Measurements from ENCODE around the gene DDX39A.
A peak's percentile ranks its signal among the peaks of the same experiment; 100 is the strongest.
"Not testable (repeated sequence)": the region's sequence is repeated elsewhere in the genome, so short reads cannot be mapped to it uniquely, and the experiment has no call there.

Gene DDX39A

DNA sequence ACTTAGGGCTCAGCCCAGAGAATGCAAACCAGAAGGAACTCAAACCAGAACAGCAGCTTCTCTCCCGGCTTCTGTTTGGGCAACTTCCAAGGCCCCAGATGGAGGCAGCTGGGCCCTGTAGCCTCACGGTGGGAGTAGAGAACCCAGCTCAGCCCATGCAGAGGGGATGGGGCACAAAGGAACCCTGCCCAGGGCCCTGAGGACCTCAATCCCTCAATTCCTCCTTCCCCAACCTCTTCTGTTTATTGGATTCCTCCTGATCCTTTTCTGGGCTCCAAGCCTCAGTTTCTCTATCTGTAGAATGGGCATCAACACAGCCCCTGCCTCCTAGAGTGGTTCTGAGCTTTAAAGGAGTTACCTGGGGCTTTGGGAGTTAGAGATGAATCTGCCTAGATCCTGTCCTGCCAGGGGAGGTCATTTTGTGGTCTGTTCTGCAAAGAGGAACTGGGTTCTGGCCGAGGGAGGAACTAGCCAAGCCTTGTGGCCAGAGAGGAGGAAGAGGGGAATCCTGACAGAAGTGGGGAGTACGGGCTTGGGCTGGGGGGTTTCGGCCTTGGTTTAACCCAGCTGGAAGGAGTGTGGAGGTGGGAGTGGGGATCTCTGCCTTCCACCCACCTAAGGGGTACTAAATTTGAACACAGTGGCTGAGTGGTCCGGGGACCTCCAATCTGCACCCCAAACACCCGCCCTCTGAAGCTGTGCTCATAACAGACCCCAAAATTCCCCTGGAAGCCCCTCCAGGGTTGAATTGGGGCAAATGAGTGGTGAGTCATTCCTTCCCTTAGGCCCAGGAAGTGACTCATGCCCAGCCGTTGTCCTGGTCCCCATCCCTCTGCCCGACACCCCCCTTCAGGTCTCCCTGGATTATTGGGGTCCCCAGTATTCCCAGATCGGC is 35.2 kb downstream of the DDX39A start:
- DNase-seq = no peak

DNA sequence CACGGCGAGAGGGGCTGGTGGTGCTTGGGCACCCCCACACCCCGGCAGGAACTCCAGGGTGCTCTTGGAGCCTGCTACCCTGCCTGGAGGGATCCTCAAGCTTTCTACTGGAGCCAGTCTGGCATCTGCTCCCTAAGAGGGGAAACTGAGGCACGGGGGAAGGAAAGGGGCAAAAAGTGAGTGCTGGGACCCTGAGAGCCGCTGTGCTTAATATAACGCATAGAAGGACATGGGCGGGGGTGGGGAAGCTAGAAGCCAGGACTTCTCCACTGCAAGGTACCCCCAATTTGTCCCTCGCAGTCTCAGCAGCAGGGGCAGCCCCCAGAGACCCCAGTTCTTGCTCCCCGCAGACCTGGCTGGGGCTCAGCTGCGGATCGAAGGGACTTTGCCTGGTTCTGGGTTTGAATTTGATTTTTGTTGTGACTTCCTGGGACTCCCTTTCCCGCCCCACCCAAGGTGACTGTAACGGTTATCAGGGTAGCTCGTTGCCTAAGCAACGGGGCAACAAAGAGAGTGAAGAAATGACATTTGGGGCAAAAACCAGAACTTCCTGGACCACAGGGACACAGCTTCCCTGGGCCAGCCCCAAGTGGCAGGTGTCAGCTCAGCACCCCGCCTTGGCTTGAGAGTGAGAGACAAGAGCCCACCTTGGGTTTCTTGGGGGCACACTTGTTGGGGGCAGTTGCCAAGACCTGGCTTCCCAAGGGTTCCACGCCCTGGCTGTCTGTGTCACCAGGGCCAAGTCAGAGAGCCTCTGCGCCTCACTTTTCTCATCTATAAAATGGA is 37.3 kb downstream of the DDX39A start:
- DNase-seq = no peak

DNA sequence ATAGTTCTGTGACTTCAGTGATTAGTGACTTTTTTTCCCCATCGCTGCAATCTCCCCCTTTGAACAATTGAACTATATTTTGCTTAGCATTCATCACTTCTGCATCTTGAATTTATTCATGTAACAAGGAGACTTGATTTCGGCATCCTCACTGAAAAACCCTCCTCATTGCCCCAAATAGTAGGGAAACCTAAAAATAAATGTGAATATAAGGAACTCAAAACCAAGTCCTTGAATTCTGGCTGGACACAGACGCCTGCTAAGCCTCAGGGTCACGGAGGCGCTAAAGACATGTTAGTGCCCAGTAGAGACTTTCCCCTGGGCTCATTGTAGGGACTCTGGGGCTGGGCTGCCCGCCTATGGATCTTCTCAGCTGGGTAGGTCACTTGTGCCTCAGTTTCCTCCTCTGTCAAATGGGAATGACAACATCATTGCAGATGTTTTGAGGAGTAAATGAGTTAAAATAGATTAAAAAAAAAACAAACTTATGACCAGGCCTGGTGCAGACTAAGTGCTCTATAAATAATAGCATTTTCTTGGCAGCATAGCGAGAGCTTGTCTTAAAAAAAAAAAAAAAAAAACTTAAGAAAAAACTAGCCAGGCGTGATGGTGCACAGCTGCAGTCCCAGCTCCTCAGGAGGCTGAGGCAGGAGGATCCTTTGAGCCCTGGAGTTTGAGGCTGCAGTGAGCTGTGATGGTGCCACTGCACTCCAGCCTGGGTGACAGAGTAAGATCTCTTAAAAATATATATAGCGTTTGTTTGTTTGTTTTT is 39.7 kb downstream of the DDX39A start:
- no peak for DNase-seq

DNA sequence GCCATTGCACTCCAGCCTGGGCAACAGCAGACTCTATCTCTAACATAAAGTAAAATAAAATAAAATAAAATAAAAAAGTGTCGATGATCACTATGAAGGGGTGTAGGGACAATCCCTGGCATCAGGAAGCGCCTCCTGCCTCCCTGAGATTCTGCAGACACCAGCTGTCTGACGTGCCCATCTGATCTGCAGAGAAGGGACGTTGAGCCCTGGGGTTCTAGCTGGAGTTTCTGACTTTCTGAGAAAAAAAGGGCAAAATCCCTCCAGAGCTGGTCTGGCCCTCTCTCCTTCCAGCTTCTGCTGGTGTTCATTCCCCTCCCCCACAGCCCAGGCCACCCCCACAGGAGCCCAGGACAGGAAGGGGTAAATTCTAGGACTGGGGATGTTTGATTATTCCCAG is 40.3 kb downstream of the DDX39A start:
- no peak for DNase-seq

DNA sequence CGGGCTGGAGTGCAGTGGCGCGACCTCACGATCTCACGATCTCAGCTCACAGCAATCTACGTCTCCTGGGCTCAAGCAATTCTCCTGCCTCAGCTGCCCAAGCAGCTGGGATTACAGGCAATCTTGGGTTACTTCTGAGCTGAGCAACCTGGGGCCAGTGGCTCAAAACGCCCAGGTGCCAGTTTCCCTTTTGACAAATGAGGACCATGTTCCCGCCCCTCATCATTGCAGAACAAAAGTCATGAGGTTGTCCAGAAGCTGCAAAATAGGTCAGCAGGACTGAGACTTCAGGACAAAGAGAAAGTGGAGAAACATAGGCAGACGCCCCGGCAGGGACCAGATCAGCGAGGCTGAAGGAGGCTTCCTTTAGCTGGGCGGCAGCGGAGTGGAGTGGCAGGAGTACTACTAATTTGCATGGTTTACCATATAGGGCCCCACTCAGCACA is 41.2 kb downstream of the DDX39A start:
- no peak for DNase-seq

DNA sequence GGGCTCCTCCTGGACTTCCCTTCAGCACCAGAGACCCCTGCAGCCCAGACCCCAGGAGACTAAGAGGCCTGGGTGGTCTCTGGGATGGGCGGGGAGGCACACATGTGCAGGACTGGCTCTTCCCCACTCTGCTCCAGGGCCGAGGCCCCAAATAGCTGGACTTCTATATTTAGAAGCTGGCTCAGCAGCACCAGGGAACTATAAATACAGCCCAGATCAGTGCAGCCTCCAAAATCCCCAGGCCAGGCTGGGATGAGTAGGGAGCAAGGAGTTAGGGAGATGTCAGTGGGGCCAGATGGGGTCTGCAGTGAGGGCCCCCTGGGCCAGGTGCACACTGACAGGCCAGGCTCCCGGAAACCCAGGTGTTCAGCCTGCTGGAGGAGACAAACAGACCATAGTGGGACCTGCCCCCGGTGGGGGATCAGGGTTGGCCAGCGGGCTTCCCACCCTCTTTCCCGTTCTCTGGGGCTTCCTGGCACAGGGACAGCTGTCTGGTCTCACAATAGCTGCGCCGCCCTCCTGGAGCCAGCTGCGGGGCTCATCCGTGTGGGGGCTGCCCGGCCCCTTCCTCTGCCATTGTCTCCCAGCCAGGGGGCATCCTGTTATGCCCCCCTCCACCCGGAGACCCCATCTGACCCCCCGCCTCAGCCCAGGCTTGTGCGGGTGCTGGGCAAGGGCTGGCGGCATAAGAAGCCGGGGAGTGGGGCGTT is 43.4 kb downstream of the DDX39A start:
- DNase-seq = no peak

DNA sequence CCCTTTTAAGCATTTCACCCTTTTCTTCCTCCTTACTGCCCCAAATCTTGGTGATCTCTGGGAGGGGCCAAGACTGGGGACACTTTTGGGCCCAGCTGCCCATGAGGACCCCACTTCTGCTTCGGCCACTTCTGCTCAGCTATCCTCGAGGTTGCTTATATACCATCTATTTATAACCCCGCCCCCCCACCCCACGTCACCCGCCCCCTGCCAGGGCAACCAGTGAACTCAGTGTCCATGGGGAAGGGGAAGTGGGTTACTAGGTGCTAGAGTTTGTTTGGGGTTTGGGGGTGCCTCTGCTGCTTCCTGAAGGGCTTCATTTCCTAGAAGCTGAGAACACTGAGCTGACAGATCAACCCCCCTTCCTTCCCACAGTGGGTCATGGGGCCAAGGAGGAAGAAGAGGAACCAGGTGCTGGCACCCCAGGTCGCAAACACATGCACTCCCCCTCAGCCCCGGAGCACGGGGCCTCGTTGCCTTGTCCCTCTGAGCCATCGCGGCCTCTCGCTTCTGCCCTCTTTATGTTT is 44.0 kb downstream of the DDX39A start:
- no peak for DNase-seq

DNA sequence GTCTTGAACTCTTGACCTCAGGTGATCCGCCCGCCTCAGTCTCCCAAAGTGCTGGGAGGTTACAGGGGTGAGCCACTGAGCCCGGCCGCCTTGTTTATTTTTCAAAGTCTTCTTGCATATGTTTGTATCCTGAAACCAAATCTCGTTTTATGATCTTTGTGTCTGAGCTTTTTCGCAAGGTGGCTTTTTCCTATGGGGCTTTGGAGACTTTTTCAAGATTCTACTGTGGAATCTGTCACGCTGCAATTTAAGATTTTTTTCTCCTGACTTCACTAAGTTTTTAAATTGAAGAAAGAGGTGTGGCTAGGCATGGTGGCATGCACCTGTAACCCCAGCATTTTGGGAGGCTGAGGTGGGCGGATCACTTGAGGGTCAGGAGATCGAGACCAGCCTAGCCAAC is 44.8 kb downstream of the DDX39A start:
- DNase-seq = not testable (repeated sequence)

DNA sequence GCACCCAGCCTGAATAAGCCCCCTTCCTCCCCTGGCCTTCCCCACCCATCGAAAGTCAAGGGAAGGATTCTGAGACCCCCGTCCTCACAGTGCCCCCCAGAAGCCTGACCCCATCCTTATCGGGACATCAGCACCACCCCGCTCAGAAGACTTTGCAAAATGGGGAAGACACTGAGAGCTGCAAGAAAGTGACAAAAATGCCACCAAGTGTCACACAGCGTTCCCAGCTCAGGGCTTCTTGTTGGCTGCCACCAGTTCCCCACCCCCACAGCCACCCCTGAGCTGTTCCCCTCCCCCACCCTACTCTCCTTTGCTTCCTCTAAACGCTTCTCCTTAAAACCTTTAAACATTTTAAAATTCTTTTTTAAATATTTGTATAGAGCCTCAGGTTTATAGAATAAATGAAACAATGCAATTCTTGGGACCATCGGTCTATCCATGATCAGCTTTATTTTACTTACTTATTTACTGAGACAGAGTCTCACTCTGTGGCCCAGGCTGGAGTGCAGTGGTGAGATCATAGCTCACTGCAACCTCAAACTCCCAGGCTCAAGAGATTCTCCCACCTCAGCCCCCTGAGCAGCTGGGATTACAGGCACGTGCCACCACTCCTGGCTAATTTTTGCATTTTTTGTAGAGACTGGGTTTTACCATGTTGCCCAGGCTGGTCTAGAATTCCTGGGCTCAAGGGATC is 46.6 kb downstream of the DDX39A start:
- DNase-seq = not testable (repeated sequence)

DNA sequence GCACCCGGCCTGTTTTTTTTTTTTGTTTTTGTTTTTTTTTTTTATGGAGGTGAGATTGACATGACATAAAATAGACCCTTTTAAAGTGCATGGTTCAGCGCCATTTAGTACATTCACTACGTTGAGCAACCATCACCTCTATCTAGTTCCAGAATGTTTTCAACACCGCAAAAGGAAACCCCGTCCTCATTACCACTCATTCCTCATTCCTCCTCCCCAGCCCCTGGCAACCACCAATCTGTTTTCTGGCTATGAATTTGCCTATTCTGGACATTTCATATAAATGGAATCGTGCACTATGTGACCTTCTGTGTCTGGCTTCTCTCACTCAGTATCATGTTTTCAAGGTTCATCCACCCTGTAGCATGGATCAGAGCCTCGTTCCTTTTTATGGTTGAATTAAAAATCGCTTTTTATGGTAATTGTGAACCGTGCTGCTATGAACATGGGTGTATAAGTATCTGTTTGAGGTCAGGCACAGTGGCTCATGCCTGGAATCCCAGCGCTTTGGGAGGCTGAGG is 47.8 kb downstream of the DDX39A start:
- DNase-seq = no peak

DNA sequence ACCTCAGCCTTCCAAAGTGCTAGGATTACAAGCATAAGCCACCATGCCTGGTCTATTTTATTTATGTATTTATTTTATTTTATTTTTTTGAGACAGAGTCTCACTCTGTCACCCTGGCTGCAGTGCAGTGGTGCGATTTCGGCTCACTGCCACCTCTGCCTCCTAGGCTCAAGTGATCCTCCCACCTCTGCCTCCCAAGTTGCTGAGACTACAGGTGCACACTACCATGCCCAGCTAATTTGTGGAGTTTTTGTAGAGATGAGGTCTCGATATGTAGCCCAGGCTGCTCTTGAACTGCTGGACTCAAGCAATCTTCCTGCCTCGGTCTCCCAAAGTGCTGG is 48.2 kb downstream of the DDX39A start:
- no peak for DNase-seq

DNA sequence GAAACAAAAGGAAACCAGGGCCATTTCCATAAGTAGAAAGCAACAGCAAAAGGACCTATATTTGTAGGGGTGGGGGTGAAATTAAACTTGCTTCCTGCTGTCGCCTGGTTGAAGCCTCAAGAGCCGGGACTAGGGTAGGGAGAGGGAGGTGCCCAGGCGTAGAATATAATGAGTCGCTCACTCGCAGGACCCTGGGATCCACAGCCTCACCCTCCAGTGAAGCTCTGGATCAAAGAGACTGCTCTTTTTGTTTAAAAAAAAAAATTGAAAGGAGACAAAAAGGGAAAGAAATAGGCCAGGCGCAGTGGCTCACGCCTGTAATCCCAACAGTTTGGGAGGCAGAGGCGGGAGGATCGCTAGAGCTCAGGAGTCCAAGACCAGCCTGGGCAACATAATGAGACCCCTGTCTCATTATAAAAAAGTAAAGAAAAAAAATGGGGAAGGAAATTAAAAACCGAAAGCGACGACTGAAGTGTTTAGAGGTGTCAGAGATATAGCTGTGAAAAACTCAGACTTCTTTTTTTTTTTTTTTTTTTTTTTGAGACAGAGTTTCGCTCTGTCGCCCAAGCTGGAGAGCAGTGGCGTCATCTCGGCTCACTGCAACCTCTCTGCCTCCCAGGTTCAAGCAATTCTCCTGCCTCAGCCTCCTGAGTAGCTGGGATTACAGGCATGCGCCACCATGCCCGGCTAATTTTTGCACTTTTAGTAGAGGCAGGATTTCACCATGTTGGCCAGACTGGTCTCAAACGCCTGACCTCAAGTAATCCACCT is 48.8 kb downstream of the DDX39A start:
- DNase-seq = no peak

DNA sequence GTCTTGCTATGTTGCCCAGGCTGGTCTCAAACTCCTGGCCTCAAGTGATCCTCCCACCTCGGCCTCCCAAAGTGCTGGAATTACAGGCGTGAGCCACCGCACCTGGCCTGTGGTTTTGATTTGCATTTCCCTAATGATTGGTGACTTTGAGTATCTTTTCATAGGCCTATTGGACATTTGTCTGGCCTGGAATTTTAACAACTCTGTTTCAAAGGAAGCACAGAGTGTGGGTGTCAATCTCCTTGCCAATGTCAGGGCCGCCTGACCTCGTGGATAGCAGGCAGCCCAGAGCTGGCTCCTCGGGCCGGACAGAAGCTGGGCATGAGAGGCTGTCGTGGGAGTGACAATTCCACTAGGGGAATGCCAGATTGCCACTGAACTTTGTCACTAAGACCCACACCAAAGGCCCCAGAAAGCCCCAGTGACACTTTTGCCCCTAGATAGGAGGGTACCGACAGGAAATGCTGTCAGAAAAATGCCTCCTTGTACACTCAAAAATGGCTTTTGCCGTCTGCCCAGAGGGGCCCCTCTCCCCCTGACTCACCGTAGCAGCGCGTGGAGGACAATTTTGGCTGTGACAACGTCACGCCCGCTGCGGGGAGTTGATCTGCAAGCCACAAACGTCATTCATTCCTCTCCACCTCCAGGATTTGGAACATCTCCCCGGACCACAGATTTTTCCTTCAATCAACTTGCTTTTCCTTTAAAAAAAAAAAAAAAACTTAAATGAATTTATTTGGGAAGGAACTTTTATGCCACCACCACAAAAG is 49.6 kb downstream of the DDX39A start:
- no peak for DNase-seq

DNA sequence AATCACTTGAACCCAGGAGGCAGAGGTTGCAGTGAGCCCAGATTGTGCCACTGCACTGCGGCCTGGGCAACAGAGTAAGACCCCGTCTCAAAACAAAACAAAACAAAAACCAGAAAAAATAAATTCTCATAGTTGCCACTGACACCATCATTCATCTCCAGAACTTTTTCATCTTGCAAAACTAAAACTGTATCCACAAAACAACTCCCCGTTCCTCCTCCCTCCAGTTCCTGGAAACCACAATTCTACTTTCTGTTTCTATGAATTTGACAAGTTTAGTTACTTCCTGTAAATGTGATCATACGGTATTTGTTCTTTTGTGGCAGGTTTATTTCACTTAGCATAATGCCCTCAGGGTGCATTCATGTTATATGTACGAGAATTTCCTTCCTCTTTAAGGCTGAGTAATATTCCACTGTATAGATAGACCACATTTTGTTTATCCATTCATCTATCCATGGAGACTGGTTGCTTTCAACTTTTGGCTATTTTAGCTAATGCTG is 51.1 kb downstream of the DDX39A start:
- DNase-seq = no peak

DNA sequence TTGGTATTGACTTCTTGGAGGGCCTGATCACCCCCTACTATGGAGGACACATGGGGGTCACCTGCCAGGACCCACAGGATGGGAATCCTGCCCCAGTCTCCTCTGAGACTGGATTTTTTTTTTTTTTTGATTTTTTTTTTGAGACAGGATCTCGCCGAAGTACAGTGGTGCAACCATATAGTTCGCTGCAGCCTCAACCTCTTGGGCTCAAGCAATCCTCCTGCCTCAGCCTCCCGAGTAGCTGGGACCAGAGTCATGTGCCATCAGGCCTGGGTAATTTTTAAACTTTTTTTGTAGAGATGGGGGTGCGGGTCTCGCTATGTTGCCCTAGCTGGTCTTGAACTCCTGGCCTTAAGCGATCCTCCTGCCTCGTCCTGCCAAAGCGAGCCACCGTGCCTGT is 52.1 kb downstream of the DDX39A start:
- no peak for DNase-seq

DNA sequence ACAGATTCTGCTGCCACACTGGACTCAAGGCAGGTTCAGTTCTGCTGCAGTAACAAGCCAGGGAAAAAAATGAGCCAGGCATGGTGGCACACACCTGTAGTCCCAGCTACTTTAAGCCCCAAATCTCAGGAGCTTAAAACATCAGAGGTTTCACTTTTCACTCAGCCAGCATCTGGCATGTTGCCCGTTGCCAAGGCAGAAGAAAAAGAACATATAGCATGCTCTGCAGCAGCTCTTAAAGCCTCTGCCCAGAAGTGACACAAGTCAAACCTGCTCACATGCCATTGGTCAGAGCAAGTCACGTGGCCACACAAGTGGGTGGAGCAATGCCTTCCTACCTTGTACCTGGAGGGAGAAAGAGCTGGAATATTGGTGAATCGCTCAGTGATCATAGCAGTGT is 52.6 kb downstream of the DDX39A start:
- DNase-seq = peak; percentile 63 to 80

DNA sequence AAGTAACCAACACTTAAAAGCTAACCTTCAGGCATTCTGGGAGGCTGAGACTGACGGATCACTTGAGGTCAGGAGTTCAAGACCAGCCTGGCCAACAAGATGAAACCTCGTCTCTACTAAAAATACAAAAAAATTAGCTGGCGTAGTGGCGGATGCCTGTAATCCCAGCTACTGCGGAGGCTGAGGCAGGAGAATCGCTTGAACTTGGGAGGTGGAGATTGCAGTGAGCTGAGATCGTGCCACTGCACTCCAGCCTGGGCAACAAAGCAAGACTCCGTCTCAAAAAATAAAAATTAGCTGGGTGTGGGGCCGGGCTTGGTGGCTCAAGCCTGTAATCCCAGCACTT is 55.1 kb downstream of the DDX39A start:
- DNase-seq = not testable (repeated sequence)

DNA sequence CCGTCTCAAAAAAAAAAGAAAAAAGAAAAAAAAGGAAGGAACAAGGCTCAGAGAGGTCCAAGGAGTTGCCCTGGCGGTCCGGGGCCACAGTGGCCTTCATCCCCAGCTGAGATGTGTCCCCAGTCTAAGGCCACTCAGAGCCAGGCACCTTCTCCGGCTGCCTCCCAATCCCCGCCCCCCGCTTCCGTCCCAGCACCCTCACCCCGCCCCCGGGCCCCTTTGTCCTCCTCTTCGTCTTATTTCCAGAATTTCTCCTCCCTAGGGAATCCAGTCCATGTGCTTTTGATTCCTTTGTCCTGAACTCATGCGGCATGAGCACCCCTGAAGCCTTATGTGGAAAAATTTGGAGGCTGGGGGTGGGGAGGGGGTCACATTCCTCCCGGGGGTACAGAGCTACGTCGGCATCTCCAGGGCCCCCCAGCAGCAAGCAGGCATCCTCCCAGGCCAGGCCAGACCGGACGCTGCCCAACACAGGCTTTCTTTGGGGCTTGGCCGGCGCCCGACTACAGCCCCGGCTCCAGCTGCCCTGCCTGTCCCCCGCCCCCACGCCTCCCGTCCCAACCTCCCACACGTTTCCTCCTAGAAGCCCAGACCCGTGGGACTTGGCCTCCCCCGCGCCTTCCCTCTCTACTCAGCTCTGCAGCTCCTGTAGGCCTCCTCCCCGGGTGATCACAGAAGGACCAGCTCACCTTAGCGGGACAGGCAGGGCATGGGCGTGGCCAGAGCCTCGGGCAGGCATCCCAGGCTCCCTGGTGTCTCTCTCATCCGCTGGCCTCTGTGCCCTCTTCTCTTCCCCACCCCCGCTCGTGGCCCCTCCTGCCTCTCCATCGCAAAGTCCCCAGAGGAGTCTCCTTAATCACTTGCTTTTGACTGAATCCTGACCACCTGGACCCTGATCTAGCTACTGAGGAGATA is 55.7 kb downstream of the DDX39A start:
- DNase-seq = no peak

DNA sequence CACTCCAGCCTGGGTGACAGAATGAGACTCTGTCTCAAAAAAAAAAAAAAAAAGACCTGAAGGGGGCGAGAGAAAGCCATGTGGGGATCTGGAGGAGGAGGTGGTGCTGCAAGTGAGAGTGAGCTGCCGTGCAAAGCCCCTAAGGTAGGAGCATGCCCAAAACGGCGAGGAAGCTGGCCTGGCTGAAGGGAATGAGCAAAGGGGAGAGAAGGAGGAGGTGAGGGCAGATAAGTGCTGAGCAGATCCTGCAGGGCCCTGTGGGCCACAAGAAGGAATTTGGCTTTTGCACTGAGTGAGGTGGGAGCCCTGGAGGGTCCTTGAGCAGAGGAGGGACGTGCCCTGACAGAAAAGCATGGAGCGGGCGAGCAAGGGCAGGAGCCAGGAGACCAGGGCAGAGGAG is 57.3 kb downstream of the DDX39A start:
- DNase-seq = no peak
